Measurements from ENCODE around the gene PCSK9.

DNA sequence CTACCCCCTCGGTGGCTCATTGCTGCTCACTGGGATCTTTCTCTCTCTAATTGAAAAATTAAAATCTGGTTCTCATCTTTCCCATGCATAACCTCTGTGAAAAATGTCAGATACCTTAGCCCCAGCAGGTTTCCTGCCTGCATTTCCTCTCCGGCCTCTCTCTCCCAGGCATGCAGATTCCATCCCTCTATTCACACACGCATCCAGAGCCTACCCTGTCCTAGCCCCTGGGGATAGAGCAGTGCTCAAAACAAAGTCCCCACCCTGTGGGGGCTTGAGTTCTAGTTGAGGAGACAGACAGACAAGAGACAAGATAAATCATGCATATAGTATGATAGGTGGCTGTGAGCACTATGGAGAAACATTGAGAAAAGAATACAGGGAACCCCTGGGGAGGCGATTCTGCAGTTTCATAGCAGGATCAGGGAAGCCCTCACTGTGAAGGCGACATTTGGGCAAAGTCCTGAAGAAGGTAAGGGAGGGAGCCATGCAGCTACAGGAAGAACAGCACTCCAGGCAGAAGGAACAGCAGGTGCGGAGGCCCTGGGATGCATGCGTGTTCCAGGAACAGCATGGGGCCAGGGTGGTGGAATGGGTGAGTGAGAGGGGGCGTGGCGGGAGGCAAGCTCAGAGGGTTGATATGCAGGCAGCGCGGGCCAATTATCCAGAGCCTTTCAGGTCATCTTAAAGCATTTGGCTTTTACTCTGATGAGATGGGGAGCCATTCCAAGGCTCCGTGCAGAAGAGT lies 44.2 kb upstream of the PCSK9 start:
- TF ChIP-seq, protein P1, sequence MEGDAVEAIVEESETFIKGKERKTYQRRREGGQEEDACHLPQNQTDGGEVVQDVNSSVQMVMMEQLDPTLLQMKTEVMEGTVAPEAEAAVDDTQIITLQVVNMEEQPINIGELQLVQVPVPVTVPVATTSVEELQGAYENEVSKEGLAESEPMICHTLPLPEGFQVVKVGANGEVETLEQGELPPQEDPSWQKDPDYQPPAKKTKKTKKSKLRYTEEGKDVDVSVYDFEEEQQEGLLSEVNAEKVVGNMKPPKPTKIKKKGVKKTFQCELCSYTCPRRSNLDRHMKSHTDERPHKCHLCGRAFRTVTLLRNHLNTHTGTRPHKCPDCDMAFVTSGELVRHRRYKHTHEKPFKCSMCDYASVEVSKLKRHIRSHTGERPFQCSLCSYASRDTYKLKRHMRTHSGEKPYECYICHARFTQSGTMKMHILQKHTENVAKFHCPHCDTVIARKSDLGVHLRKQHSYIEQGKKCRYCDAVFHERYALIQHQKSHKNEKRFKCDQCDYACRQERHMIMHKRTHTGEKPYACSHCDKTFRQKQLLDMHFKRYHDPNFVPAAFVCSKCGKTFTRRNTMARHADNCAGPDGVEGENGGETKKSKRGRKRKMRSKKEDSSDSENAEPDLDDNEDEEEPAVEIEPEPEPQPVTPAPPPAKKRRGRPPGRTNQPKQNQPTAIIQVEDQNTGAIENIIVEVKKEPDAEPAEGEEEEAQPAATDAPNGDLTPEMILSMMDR (conservative IDR thresholded peaks at IDR 0.05; ENCODE audit: low read depth in 2 of 2): no peak
- TF ChIP-seq EZH2phosphoT487 (IDR thresholded peaks at IDR 0.05; ENCODE audit: unreplicated experiment) (no peak), POLR2AphosphoS5 (IDR thresholded peaks at IDR 0.05; ENCODE audit: low read depth) (no peak), EZH2 (IDR thresholded peaks at IDR 0.05; ENCODE audit: low read depth, unreplicated experiment) (no peak), NANOG (IDR thresholded peaks at IDR 0.05; ENCODE audit: borderline replicate concordance) (no peak), REST (IDR thresholded peaks at IDR 0.05; ENCODE audit: unreplicated experiment) (no peak), CREB1 (CRISPR knock-in tag; IDR thresholded peaks at IDR 0.05; ENCODE audit: low read depth) (no peak), JUNB (IDR thresholded peaks at IDR 0.05; ENCODE audit: unreplicated experiment) (no peak)
- TF ChIP-seq, protein P2, sequence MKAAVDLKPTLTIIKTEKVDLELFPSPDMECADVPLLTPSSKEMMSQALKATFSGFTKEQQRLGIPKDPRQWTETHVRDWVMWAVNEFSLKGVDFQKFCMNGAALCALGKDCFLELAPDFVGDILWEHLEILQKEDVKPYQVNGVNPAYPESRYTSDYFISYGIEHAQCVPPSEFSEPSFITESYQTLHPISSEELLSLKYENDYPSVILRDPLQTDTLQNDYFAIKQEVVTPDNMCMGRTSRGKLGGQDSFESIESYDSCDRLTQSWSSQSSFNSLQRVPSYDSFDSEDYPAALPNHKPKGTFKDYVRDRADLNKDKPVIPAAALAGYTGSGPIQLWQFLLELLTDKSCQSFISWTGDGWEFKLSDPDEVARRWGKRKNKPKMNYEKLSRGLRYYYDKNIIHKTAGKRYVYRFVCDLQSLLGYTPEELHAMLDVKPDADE (IDR thresholded peaks at IDR 0.05): no peak
